GDM1 (cell line): ENCODE data around the gene FRMPD2.
"Not testable (repeated sequence)": the region's sequence is repeated elsewhere in the genome, so short reads cannot be mapped to it uniquely, and the experiment has no call there.

ENCODE experiments used
- DNase-seq: peaks from one replicate; lab custom pipeline; 2025; lab: John Stamatoyannopoulos, UW

FRMPD2 gene

DNA sequence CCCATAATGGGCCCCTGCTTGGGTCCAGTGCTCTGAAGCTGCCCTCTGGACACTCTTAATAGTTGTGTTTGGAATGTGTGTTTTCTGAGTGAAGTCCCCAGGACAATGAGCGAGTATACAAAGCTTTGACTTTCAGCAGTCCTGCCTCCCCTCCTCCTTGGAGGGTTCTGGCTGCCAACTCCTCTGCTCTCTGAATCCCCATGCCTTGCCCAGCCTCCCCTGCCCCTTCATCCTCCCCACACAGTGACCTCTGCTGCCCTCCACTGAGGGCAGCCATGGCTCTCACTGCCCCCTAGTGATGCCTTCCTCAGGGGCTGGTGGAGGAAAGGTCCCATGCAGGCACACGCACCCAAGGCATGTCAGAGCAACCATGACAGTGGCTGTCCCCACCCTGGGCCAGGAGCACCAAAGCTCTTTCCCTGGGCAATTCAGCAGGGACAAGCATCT, 40.9 kb downstream of the FRMPD2 start:
- no peak for DNase-seq

DNA sequence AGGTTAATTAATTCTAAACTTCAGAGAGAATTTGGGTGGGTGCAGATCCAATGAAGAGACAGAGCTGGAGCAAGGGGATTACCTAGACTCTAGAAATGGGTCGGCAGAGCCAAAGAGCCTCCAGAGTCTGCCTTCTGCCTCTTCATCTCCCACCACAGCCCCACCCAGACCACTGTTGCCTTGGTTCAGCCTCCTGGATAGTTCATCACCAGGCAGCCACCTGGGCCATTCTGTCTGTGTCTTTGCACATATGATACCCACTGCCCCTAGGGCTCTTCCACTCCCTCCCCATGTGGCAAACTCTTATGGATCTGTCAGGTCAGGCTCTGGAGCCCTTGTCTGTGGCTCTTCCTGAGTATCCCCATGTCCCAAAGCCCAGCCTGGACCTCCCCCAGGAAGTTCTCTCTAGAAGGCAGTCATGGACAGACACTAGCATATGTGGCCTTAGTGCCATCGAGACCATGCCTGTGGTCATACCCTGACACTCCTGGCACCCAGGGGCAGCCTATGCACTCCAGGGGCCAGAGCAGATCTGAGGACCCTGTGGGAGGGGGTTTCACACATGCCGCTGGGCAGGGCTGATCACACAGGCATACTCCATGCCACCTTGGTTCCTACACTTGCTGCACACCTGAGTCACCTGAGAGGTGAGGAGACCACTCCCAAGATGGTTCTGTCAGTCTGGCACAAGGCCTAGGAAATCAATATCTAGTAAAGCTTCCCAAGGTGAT, 41.6 kb downstream of the FRMPD2 start:
- no peak for DNase-seq

DNA sequence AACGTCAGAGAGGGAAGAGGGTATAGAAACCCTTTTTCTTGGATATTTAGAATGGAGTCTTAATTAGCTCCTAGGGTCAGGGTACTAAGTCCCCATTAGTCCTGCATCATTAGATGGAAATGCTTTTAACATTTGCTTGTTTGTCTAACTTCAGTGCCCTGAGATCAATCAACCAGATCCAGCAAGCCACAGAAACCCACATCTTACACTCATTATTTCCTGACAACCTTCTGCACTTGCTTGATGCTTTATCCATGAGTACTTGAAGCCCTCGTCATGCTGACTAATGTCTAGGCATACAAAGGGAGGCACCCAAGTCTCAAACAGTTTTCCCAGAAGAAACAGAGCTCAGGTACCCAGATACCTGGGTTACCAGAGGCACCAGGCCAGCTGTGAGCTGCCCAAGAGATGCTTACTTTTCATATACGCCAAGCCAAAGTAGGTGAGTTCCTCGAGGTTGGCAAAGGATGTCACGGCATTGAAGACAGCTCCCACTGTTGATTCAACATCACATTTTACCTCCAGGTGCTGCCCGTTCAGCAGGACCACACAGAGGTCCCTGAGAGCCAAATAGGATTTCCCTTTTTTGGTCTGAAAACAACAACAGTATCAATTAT, 42.7 kb downstream of the FRMPD2 start:
- DNase-seq, result no peak

DNA sequence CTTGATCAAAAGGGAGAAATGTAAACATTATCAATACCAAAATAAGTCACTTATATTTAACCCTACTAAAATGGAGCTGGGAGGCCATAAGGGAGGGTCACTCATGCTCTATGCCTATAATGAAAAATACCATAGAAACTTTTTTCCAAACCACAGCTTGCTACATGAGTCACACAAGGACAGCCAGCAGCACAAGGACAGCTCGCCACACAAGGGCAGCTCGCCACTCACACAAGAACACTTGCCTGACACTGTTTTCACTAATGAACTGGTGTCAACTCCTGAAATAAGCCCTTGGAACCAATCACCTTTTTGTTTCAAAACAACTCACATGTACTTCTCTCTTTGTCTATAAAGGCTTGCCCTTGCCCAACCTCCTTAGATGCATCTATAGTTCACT, 43.3 kb downstream of the FRMPD2 start:
- DNase-seq, result no peak

DNA sequence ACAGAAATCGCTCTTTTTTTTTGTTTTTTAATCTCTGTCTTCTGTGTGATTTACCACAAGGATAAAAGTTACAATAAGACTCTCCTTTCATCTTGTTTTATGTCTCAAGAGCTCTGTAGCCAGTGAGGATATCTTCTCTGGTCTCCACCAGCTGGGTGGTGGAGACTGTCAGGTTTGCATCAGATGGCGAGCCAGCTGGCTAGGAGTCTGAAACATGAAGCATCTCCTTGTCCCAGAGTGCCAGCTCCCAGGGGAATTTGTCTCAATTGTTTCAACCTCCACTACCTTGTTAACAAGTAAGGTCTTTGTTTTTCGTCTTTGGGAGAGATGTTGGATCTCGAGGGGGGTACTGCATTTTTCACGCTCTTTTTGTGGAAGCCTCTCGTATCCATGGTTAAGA, 47.3 kb downstream of the FRMPD2 start:
- DNase-seq, result no peak

DNA sequence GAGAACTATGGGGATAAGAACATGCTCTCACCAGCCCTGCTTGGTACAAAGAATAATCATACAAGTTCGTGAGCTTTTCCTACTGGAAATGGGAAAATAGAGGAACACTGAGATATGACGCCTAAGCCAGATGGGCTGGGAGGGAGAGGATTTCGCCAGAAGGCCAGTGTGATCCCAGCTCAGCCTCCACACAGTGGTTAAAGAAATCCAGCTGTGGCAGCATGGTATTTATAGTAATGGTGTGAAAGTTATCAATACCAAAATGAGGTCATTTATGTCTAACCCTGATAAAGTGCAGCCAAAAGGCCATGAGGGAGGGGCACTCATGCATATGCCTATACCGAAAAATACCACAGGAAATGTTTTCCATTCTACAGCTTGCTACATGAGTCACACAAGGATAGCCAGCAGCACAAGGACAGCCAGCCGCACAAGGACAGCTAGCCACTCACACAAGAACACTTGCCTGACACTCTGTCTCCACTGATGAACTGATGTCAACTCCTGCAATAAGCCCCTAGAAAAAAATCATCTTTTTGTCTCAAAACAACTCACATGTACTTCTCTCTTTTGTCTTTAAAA, 49.4 kb downstream of the FRMPD2 start:
- DNase-seq, result no peak

DNA sequence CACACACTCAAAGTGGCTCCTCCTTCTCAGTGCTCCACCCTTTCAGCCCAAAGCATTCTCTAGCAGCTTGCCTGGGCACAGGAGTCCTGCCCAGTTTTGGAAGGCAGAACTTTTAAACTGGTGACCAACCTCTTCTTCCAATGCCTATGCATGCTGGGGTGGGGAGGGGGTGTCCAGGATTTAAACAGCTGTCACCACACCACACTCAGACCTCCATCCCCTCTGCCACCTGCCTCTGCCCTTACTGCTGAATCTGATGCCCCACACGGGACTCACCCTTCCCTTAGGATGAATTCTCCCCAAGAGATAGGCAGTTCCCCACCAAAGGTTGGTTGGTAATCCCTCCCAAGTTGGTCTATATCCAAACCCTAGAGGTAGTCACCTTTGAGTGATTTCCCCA, 50.2 kb downstream of the FRMPD2 start:
- no peak for DNase-seq

DNA sequence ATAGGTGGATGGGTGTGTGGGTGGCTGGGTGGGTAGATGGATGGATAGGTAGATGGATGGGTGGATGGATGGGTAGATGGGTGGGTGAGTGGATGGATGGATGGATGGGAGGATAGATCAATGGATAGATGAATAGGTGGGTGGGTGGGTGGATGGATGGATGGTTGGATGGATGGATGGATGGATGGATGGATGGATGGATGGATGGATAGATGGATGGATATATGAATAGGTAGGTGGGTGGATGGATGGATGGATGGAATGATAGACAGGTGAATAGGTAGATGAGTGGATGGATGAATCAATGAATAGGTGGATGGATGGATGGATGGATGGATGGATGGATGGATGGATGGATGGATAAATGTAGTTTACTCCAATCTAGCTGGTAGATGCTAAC, 52.7 kb downstream of the FRMPD2 start:
- DNase-seq, result no peak

DNA sequence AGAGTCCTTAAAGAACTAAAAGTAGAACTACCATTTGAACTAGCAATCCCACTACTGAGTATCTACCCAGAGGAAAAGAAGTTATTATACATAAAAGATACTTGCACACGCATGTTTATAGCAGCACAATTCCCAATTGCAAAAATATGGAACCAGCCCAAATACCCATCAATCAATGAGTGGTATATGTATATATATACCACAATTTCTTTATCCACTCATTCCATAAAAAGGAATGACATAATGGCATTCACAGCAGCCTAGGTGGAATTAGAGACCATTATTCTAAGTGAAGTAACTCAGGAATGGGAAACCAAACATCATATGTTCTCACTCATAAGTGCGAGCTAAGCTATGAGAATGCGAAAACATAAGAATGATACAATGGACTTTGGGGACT, 53.5 kb downstream of the FRMPD2 start:
- not testable (repeated sequence) for DNase-seq

DNA sequence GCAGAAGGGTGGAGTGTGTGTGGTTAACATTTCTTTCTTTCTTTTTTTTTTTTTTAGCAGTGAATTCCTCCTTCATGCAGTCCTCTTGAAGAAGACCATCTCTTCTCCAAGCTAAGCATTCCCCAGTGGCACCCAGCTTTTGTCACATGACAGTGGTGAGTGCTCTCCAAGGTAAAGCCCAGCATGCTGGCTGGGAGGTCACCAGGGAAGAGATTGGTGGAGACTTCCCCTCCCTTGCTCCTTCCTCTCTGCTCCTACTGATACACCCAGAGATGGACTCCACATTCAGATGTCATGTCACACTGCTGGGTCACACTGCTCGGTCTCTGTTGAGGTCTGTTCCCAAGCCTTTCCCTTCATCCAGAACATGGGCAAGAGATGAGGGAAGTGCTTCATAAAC, 55.3 kb downstream of the FRMPD2 start:
- DNase-seq, result no peak

DNA sequence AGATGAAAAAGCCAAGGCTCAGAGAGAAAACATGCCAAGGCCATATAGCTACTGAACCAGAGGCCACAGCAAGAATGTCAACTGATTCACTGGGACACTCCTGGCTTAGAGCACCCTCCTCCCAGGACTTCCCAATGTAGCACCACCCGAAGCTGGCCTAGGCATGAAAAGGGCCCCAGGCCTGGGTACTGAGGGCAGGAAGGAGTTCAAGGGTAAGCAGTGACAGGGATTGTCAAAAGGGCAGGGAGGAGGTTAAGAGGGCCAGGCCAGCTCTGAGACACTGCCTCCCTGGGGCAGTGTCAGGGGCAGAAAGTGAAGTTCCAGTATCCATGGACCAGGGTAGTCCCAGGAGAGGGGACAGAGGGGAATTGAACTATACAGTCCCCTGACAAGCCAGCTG, 57.8 kb downstream of the FRMPD2 start:
- DNase-seq, result no peak

DNA sequence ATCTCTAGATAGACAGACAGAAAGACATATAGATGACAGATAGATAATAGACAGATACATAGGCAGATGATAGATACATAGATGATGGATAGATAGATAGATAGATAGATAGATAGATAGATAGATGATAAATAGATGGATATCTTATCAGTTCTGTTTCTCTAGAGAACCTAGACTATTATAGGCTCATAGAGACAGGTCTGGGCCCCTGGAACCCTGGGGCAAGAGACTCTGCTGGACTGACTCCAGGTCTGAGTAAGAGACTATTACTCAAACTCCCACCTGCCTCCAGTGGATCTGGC, 58.3 kb downstream of the FRMPD2 start:
- DNase-seq, result no peak

DNA sequence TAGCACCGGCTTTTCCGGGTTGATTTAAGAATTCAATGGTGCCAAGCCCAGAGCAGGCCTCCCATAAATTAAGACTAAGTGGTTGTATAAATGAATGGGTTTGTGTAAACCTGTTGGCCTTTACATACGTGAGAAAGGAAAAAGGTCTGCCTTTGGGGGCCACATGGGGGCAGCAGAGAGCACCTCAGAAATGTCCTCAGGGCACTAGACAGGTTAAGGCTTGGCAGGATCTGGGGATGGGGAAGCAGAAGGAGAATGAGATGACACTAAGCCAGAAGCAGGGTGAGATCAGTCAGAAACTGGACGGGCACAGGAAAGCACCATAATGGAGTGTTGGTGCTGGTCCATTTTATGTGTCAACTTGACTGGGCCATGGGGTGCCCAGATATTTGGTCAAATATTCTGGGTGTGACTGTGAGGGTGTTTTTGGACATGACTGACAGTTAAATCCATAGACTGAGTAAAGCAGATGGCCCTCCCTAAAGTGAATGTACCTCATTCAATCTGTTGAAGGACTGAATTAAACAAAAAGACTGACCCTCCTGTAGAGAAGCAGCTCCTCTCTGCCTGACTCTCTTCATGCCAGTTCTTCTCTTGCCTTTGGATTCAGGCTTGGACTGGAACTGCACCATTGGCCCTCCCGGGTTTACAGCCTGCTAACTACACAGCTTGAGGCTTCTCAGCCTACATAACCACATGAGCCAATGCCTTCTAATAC, 58.9 kb downstream of the FRMPD2 start:
- peak; percentile 34 for DNase-seq

DNA sequence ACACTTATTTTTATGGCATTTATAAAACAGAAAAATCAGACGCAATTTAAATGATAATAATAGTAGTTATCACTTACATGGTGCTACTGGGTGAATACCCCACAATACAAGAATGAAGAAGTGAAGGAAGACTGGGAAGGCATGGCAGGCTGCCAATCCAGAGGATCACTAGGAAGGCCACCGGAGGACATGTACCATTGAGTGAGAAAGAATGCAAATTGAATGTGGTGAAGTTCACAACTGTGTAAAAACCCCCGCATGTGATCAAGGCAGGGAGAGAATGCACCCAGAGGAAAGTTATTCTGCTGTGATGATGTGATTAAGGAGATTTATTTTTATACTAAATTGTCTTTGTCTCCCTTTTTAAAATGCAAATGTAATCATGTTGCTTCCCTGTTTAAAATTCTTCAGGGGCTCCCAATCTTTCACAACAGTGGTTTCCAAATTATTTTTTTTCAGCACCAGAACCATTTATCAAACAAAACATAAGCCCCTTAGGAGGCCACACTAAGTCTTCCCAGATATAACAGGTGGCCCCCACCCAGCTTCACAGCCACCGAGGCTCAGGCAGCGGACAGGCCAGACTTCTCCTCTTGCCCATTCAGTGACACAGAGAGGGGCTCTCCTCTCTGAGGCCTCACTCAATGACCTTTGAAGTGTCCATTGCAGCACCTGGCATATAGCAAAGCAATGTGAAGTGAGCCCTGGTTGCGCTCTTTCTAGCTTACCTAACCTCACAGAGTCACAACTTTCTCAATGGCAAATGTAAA, 59.6 kb downstream of the FRMPD2 start:
- no peak for DNase-seq

DNA sequence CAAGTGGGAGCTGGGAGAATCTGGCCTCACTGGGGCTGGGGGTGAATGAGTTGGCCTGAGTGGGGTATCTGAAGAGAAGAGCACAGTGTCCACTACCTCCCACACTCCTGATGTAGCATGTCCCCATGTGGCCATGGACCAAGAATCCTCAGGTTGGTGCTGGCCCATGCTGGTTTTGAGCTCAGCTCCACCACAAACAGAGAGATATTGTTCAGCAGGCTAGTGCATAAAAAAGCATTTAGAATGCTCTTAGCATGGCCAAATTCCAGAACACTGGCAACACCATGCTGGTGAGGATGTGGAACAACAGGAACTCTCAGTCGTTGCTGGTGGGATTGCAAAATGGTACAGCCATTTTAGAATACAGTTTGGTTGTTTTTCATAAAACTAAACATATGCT, 61.4 kb downstream of the FRMPD2 start:
- no peak for DNase-seq

DNA sequence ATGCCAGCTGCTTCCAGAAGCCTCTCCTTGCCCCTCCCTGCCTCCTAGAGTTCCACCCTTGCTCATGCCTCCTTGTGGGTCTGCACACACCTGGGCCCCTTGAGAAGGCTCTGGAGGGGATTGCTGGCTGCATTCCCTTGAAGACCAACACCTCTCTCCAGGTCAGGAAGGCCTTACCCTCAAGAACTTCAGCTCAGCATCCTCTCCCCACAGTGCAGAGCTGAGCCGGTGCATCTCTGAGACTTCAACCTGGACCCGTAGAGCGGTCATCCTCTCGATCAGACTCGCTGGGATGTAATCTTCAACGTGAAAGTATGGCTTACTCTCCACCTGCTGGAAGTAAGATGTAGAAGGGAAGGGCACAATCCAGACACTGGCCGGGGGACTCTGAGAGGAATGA, 62.7 kb downstream of the FRMPD2 start:
- no peak for DNase-seq

DNA sequence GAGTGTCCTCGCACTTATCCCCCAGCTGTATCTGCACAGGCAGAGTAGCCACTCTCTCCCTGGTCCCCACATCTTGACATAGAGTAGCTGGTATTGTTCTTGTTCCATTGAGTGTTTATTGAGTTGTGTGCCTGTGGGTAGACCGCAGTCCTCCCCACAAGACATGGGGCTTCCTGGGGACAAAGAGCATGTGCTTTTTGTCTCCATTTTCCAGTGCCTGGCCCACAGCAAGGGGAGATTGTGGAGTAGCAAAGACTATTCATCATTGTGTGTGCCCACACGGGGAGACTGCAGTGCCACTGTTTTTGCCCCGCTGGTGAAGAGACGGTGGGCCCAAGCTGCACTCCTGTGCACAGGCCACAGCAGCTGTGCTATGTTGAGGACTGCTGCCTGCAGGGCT, 63.5 kb downstream of the FRMPD2 start:
- DNase-seq, result no peak

DNA sequence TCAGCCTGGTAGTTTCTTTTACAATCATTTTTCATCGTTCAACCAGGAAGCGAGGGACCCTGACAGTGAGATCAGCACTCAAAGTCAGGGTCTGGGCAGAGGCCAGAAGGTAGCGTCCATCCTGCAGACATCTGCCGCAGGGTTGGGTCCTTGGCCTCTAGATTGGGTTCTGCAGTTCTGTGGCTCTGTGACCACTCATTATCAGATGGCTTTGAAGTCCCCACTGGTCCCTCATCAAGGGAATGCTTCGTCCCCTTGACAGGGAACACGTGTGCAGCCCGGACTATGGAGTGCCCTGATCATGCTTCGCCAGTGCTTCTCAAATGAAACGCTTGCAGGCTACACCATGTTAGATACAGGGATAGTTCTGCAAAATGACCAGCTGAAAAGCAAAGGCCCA, 64.1 kb downstream of the FRMPD2 start:
- no peak for DNase-seq

DNA sequence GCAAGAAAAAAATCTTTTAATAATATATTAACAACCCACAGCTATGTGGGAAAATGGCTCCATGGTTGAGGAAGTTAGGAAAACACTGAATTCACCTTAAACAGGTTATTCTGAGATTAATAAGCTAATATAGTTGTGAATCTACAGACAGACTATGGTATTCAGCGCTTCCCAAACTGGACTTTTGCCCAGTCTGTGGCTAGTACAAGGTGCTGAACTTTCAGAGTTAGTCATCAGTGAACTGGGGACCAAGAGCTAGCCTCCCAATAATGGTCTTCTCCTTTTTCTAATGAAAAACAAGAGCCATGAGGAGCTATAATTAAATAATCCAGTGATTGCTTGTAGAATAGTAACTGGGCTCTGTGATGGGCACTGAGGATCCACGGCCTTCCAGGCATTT, 65.3 kb downstream of the FRMPD2 start:
- DNase-seq, result no peak

DNA sequence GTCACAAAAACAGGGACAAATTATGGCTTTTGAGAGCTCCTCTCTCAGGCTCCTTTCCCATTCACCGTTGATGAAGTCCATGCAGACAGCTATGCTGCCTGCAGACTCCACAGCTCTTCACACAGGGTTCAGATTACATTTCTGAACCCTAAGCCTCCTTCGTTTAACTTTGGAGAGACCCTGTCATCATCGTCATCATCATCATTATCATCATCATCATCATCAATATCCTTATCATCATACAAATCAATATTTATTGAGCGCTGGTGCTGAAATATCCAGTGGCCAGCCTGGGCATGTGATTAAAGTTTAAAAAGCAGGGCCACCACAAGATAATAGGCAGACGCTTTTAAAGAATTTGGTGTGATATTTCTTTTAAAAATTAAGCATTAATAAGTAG, 66.6 kb downstream of the FRMPD2 start:
- DNase-seq, result no peak

DNA sequence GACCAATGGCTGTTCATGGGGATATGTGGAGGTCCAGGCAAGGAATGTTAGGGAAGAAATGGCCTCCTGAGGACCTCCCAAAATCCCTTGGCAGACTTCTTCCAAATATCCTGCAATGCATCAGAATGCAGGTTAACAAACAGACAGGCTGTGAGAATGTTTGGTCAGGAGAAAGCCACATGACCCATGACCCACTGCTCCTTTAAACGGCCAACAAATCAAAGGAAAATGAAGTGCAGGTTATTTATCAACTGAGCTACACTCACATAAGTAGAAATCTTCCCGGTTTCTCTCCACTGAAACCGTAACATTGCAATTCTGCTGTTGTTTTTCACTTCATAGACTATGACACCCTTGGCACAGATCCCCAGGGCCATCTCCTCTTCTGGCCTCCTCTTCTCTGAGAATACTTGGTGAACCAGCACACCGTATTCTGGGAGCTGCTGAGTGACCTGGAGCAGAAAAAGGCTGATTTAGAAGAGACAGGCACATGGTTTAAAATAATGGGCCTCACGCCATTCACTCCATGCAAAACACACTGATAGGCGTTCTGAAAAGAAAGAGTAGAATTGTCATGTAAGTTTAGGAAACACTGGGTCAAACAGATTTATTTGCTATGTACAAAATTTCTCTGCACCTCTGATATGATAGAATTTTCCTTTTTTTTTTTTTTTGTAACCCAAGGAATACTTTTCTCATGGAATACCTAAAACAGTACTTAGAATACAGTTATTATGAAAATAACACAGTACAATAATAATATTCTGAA, 67.8 kb downstream of the FRMPD2 start:
- no peak for DNase-seq

DNA sequence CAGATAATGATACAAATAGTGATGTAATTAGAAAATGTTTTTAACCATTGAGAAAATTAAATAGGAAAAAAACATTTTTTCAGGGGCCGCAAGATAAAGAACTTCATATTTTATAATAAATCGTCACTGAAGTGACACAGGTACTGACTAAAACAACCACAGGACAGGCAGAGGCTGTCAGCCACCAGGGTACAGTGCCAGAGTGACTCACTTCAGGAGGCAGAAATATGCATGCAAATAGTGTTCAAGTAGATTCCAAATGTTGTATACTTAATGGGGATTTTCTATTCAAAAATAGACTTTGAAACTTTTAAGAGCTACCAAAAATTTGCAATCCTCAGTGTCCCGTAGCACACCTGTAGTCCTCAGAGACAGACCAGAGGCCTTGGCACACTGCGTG, 68.6 kb downstream of the FRMPD2 start:
- DNase-seq, result no peak
